Measurements from ENCODE around the gene SCRN2. TPM values are rescaled to one million over a fixed set of nuclear protein-coding genes. Genes with fewer than 3 reads are reported as not detected.

SCRN2 gene
- total RNA-seq, 2 experiments from 2014 or later = 21.0 to 23.8 TPM

- ChIA-PET CTCF (interaction anchor here (0.9 to 1.6 kb wide), 4 partner anchors 62 to 139 kb away, joined by 3 to 5 read pairs (median 3); no protein-coding TSS in a partner anchor), POLR2A (no interaction called here)
- H3K27me3 Mint-ChIP-seq = peaks cover 3% of the 10 kb centered on the region
- no peak overlapping the region for H3K27ac Mint-ChIP-seq
- peaks cover 9% of the 10 kb centered on the region for H3K36me3 Mint-ChIP-seq (ENCODE audit: low read depth)
- no peak overlapping the region for H3K4me3 Mint-ChIP-seq
- no peak for ATAC-seq
- intact Hi-C loops (cut with micrococcal nuclease) = loop anchor here (5.0 kb wide), 1 partner anchor 106 kb away; no protein-coding TSS in a partner anchor
- TF ChIP-seq, protein P1, sequence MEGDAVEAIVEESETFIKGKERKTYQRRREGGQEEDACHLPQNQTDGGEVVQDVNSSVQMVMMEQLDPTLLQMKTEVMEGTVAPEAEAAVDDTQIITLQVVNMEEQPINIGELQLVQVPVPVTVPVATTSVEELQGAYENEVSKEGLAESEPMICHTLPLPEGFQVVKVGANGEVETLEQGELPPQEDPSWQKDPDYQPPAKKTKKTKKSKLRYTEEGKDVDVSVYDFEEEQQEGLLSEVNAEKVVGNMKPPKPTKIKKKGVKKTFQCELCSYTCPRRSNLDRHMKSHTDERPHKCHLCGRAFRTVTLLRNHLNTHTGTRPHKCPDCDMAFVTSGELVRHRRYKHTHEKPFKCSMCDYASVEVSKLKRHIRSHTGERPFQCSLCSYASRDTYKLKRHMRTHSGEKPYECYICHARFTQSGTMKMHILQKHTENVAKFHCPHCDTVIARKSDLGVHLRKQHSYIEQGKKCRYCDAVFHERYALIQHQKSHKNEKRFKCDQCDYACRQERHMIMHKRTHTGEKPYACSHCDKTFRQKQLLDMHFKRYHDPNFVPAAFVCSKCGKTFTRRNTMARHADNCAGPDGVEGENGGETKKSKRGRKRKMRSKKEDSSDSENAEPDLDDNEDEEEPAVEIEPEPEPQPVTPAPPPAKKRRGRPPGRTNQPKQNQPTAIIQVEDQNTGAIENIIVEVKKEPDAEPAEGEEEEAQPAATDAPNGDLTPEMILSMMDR (IDR thresholded peaks at IDR 0.05) = no peak
- H3K9me3 Mint-ChIP-seq = no peaks in the 10 kb centered on the region
- H3K4me1 Mint-ChIP-seq (ENCODE audit: low read depth) = no peaks in the 10 kb centered on the region
- DNase-seq = no peak
These were observed 37.3 kb downstream of the SCRN2 start for GRCh38 chr17:47803751-47804150.

- no peak for ATAC-seq
- Mint-ChIP-seq H3K4me1 (ENCODE audit: low read depth) (no peaks in the 10 kb centered on the region), H3K4me3 (no peak overlapping the region), H3K36me3 (ENCODE audit: low read depth) (peaks cover 9% of the 10 kb centered on the region), H3K27ac (no peak overlapping the region), H3K27me3 (peaks cover 3% of the 10 kb centered on the region), H3K9me3 (no peaks in the 10 kb centered on the region)
- TF ChIP-seq, protein P1 (IDR thresholded peaks at IDR 0.05) = no peak
- no peak for DNase-seq
- ChIA-PET CTCF (interaction anchor here (1.1 to 1.7 kb wide), 5 partner anchors 62 to 139 kb away, joined by 3 to 4 read pairs (median 3); no protein-coding TSS in a partner anchor), POLR2A (no interaction called here)
- intact Hi-C loops (cut with micrococcal nuclease) = loop anchor here (5.0 kb wide), 1 partner anchor 106 kb away; no protein-coding TSS in a partner anchor
These were observed 37.9 kb downstream of the SCRN2 start for GRCh38 chr17:47803201-47803600.

GRCh38 chr17:47802341-47803022 is 38.6 kb downstream of the SCRN2 start:
- peak; percentile 98 for ATAC-seq

DNA sequence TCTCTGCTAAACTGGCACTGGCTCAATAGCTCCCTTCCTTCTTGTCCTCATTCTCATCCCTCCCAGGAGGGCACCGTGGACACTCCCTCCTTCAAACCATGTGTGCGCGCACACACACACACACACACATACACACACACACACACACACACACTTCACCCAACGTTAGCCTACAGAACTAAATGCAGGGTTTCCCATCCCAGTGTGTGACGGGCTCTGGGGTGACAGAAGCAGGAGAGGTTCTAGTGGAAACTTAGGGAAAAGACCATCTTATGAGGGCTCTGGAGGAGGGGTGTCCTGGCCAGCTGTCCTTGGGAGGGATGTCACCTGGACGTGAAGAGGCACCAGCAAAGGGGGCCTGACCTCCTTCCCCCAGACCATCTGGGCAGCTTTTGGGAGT is 39.2 kb downstream of the SCRN2 start:
- Mint-ChIP-seq H3K4me1 (ENCODE audit: low read depth) (no peaks in the 10 kb centered on the region), H3K9me3 (no peaks in the 10 kb centered on the region), H3K4me3 (no peak overlapping the region), H3K27me3 (peaks cover 5% of the 10 kb centered on the region), H3K36me3 (ENCODE audit: low read depth) (peaks cover under 1% of the 10 kb centered on the region), H3K27ac (no peak overlapping the region)
- intact Hi-C loops (cut with micrococcal nuclease) = loop anchor here (1.0 to 5.0 kb wide), 2 partner anchors 26 to 105 kb away; no protein-coding TSS in a partner anchor
- TF ChIP-seq, protein P1 (IDR thresholded peaks at IDR 0.05) = no peak
- ChIA-PET CTCF (interaction anchor here (0.8 to 2.4 kb wide), 20 partner anchors 8 to 187 kb away, joined by 3 to 9 read pairs (median 4); partner anchors contain the start of gene TBKBP1), POLR2A (interaction anchor here (1.0 kb wide), 1 partner anchor 12 kb away, joined by 3 read pairs; no protein-coding TSS in a partner anchor)
- DNase-seq (no peak), ATAC-seq (no peak)

More at GRCh38 chr17:47802341-47803022, 38.6 kb downstream of the SCRN2 start:
- peak; percentile 71 for DNase-seq
- Mint-ChIP-seq H3K9me3 (no peaks in the 10 kb centered on the region), H3K4me1 (ENCODE audit: low read depth) (no peaks in the 10 kb centered on the region), H3K27ac (no peak overlapping the region), H3K36me3 (ENCODE audit: low read depth) (peaks cover 5% of the 10 kb centered on the region), H3K27me3 (peaks cover 4% of the 10 kb centered on the region), H3K4me3 (no peak overlapping the region)
- TF ChIP-seq, protein P1 (IDR thresholded peaks at IDR 0.05) = peak; percentile 84
- intact Hi-C loops (cut with micrococcal nuclease) = loop anchor here (1.0 to 5.0 kb wide), 2 partner anchors 26 to 105 kb away; no protein-coding TSS in a partner anchor
- ChIA-PET CTCF (interaction anchor here (0.8 to 2.4 kb wide), 18 partner anchors 8 to 187 kb away, joined by 3 to 9 read pairs (median 4); partner anchors contain the start of gene TBKBP1), POLR2A (no interaction called here)

All from activated CD8-positive, alpha-beta T cell treated with anti-CD3 and anti-CD28 coated beads for 36 hours (primary cell).